ENCODE measurements around the gene ACBD4.

The ACBD4 gene

GRCh38 chr17:45114117-45114932, 21.2 kb upstream of the ACBD4 start:
- Histone ChIP-seq H4K20me1 (ENCODE audit: insufficient read depth, low read length, poor library complexity, severe bottlenecking) (no peaks in the 10 kb centered on the region), H3K4me1 (ENCODE audit: insufficient read depth, low read length, poor library complexity, severe bottlenecking) (no peaks in the 10 kb centered on the region), H3F3A (ENCODE audit: low read depth) (no peaks in the 10 kb centered on the region), H3K9me3 (ENCODE audit: insufficient read depth, low read depth, low read length) (no peaks in the 10 kb centered on the region), H3K79me2 (ENCODE audit: insufficient read depth, low read length) (no peaks in the 10 kb centered on the region), H3K9me2 (replicated peaks; ENCODE audit: low read depth, low read length) (no peaks in the 10 kb centered on the region), H3K4me3 (ENCODE audit: low read length, poor library complexity, severe bottlenecking) (no peak overlapping the region), H3K27me3 (ENCODE audit: insufficient read depth, low read length, poor library complexity, severe bottlenecking) (no peaks in the 10 kb centered on the region), H2AFZ (ENCODE audit: low read length) (no peak overlapping the region), H3K9ac (ENCODE audit: low read depth, low read length, poor library complexity, severe bottlenecking) (no peak overlapping the region), H3K4me2 (ENCODE audit: low read depth, low read length, poor library complexity, severe bottlenecking) (no peak overlapping the region), H3K36me3 (ENCODE audit: insufficient read depth, low read length) (no peaks in the 10 kb centered on the region)
- TF ChIP-seq EZH2phosphoT487 (IDR thresholded peaks at IDR 0.05; ENCODE audit: borderline replicate concordance), result no peak
- no peak for TF ChIP-seq CTCF (conservative IDR thresholded peaks at IDR 0.05; ENCODE audit: low read length)

- Histone ChIP-seq H4K20me1 (ENCODE audit: insufficient read depth, low read length, poor library complexity, severe bottlenecking) (no peaks in the 10 kb centered on the region), H3K9ac (ENCODE audit: low read depth, low read length, poor library complexity, severe bottlenecking) (no peak overlapping the region), H3K27me3 (ENCODE audit: insufficient read depth, low read length, poor library complexity, severe bottlenecking) (no peaks in the 10 kb centered on the region), H3K79me2 (ENCODE audit: insufficient read depth, low read length) (no peaks in the 10 kb centered on the region), H3K4me1 (ENCODE audit: insufficient read depth, low read length, poor library complexity, severe bottlenecking) (no peaks in the 10 kb centered on the region), H2AFZ (ENCODE audit: low read length) (no peak overlapping the region), H3F3A (ENCODE audit: low read depth) (no peaks in the 10 kb centered on the region), H3K4me2 (ENCODE audit: low read depth, low read length, poor library complexity, severe bottlenecking) (no peak overlapping the region), H3K9me3 (ENCODE audit: insufficient read depth, low read depth, low read length) (no peaks in the 10 kb centered on the region), H3K36me3 (ENCODE audit: insufficient read depth, low read length) (no peaks in the 10 kb centered on the region), H3K9me2 (replicated peaks; ENCODE audit: low read depth, low read length) (no peaks in the 10 kb centered on the region), H3K4me3 (ENCODE audit: low read length, poor library complexity, severe bottlenecking) (no peak overlapping the region)
- TF ChIP-seq EZH2phosphoT487 (IDR thresholded peaks at IDR 0.05; ENCODE audit: borderline replicate concordance) (no peak), CTCF (conservative IDR thresholded peaks at IDR 0.05; ENCODE audit: low read length) (no peak)
Observed at GRCh38 chr17:45115015-45115625, 20.4 kb upstream of the ACBD4 start.

- Histone ChIP-seq H3K4me2 (ENCODE audit: low read depth, low read length, poor library complexity, severe bottlenecking) (no peak overlapping the region), H3K9ac (ENCODE audit: low read depth, low read length, poor library complexity, severe bottlenecking) (no peak overlapping the region), H3K36me3 (ENCODE audit: insufficient read depth, low read length) (no peaks in the 10 kb centered on the region)
Observed at GRCh38 chr17:45115871-45116270, 19.6 kb upstream of the ACBD4 start.

More at GRCh38 chr17:45115871-45116270, 19.6 kb upstream of the ACBD4 start:
- no peaks in the 10 kb centered on the region for H3K4me1 ChIP-seq (ENCODE audit: insufficient read depth, low read length, poor library complexity, severe bottlenecking)
- no peaks in the 10 kb centered on the region for H3K9me2 ChIP-seq (replicated peaks; ENCODE audit: low read depth, low read length)
- H4K20me1 ChIP-seq (ENCODE audit: insufficient read depth, low read length, poor library complexity, severe bottlenecking), result no peaks in the 10 kb centered on the region
- H3K9me3 ChIP-seq (ENCODE audit: insufficient read depth, low read depth, low read length), result no peaks in the 10 kb centered on the region
- H3K27me3 ChIP-seq (ENCODE audit: insufficient read depth, low read length, poor library complexity, severe bottlenecking), result no peaks in the 10 kb centered on the region
- no peaks in the 10 kb centered on the region for H3F3A ChIP-seq (ENCODE audit: low read depth)
- no peak overlapping the region for H2AFZ ChIP-seq (ENCODE audit: low read length)
- no peak overlapping the region for H3K4me3 ChIP-seq (ENCODE audit: low read length, poor library complexity, severe bottlenecking)
- TF ChIP-seq EZH2phosphoT487 (IDR thresholded peaks at IDR 0.05; ENCODE audit: borderline replicate concordance) (no peak), CTCF (conservative IDR thresholded peaks at IDR 0.05; ENCODE audit: low read length) (no peak)
- no peaks in the 10 kb centered on the region for H3K79me2 ChIP-seq (ENCODE audit: insufficient read depth, low read length)

All from Loucy (cell line).